Neural crest cell (in vitro differentiated cells): ENCODE results near the gene ARL15. TPM values are rescaled to one million over a fixed set of nuclear protein-coding genes. Genes with fewer than 3 reads are reported as not detected.

Source experiments
- DNase-seq: peaks from one replicate; pipeline ENCODE4 v3.0.0; 2021; ENCODE audit warnings: low read depth, mixed read lengths, low spot score
- H3K27ac Mint-ChIP-seq: one replicate; pipeline ENCODE4 v1.8.0; 2021; ENCODE audit warnings: mild to moderate bottlenecking, mixed read lengths; ENCODE audit not compliant: unreplicated experiment
- H3K27me3 Mint-ChIP-seq: 2 replicates; pipeline ENCODE4 v1.8.0; 2021; ENCODE audit warnings: low read depth, mild to moderate bottlenecking, mixed read lengths
- H3K36me3 Mint-ChIP-seq: 2 replicates; pipeline ENCODE4 v1.8.0; 2021; ENCODE audit warnings: low read depth, mild to moderate bottlenecking, mixed read lengths
- H3K4me1 Mint-ChIP-seq: 2 replicates; pipeline ENCODE4 v1.8.0; 2021; ENCODE audit warnings: mixed read lengths
- H3K4me3 Mint-ChIP-seq: one replicate; pipeline ENCODE4 v1.8.0; 2021; ENCODE audit warnings: mild to moderate bottlenecking, mixed read lengths
- H3K9me3 Mint-ChIP-seq: 2 replicates; pipeline ENCODE4 v1.8.0; 2021; ENCODE audit warnings: mixed read lengths
- CTCF ChIP-seq: fragments of 200-600 bp; sonication (generic); conservative IDR thresholded peaks from 2 replicates; pipeline ENCODE4 v1.5.0; 2021; ENCODE audit warnings: antibody characterized with exemption, mild to moderate bottlenecking
- total RNA-seq: library from RNA; stranded (reverse); gene quantifications from 2 replicates; pipeline ENCODE4 v1.2.1, GENCODE V29; 2021

The ARL15 gene
- total RNA-seq, 1 donor from 2014 or later = 18.4 TPM

- no peak overlapping the region for H3K27ac Mint-ChIP-seq
- H3K36me3 Mint-ChIP-seq = no peaks in the 10 kb centered on the region
- peaks cover 5% of the 10 kb centered on the region for H3K27me3 Mint-ChIP-seq
- no peak for DNase-seq
- no peaks in the 10 kb centered on the region for H3K4me1 Mint-ChIP-seq
- H3K4me3 Mint-ChIP-seq = no peak overlapping the region
- TF ChIP-seq CTCF = no peak
- no peaks in the 10 kb centered on the region for H3K9me3 Mint-ChIP-seq
These were observed 16.4 kb upstream of the ARL15 start for GRCh38 chr5:54326662-54327270.

DNA sequence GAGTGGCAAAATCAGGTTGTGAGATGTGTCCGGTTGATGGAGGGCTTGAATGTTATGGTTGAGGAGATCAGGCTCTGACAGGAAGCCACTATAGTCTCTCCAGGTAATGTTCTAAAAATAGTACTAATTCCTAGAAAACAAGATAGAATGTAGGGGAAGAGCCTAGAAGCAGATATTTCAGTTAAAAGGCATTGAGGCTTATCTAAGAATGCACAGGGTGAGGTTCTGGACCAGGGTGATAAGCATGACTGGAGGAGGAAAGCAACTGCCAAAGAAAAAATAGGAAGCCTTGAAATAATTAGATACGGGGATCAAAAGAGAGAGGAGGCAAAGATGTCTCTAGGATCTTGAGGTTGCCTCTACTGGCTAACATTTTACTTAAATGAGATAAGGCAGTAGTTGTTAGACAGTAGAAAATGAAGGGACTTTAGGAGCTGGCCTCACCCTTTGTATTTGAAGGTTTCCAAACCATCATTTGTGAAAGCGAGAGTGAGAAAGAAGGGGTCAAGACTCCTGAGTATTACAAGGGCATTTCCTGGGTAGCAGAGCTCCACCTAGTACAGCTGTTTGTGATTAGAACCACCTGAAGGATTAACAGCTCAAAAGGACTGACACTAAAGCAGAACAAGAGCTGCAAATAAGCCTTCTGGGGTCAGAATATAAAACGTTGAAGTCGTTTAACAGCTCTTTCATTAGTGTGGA is 15.4 kb upstream of the ARL15 start:
- no peaks in the 10 kb centered on the region for H3K36me3 Mint-ChIP-seq
- no peaks in the 10 kb centered on the region for H3K4me1 Mint-ChIP-seq
- peaks cover 3% of the 10 kb centered on the region for H3K27me3 Mint-ChIP-seq
- no peak overlapping the region for H3K27ac Mint-ChIP-seq
- no peak for TF ChIP-seq CTCF
- DNase-seq = no peak
- no peak overlapping the region for H3K4me3 Mint-ChIP-seq
- no peaks in the 10 kb centered on the region for H3K9me3 Mint-ChIP-seq

DNA sequence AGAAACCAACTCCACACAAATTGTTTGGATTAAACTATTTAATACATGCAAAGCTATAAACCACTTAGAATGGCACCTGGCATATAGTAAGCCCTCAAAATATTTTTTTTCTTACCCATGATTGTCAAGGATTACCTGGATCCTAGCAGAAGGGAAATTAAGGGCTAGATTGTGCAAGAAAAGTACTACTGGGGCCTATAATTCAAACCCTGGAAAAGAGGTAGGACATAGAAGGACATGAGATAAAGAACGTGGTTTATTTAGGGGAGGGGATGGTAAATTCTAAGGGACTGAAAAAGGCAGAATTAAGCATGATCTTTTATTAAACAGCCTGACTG is 14.9 kb upstream of the ARL15 start:
- no peak for DNase-seq
- peaks cover 3% of the 10 kb centered on the region for H3K27me3 Mint-ChIP-seq
- no peak for TF ChIP-seq CTCF
- no peak overlapping the region for H3K4me3 Mint-ChIP-seq
- no peaks in the 10 kb centered on the region for H3K9me3 Mint-ChIP-seq
- peaks cover 3% of the 10 kb centered on the region for H3K4me1 Mint-ChIP-seq
- H3K36me3 Mint-ChIP-seq = no peaks in the 10 kb centered on the region
- H3K27ac Mint-ChIP-seq = no peak overlapping the region

DNA sequence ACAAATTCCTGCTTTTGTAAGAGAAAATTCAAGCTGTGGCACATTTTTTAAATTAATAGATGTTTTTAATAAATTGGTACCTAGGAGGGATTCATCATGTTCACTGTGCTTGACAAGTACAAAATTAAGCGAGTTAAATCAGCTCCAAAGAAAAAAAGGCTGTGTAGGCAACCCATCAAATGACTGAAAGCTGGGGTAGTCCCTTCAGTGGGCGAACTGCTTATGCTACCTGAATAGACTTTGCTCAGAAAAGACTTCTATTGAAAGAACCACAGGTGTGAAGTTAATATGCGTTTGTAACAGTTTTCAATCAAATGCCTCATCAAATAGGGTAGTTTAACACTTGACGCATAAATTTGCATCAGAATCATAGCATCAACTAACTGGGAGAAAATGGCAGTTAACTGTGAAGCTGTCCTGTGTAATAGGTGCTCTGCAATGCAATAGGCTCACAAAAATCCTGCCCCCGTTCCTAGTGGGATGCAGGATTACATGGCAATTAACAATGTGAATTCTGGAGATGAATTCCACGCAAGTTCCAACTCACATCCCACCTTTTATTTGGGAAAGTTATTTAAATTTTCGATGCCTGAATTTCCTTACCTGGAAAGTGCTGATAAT is 14.4 kb upstream of the ARL15 start:
- Mint-ChIP-seq H3K36me3 (no peaks in the 10 kb centered on the region), H3K4me1 (peaks cover 7% of the 10 kb centered on the region), H3K4me3 (no peak overlapping the region), H3K27me3 (peaks cover 3% of the 10 kb centered on the region), H3K27ac (no peak overlapping the region), H3K9me3 (no peaks in the 10 kb centered on the region)
- DNase-seq = no peak
- no peak for TF ChIP-seq CTCF

DNA sequence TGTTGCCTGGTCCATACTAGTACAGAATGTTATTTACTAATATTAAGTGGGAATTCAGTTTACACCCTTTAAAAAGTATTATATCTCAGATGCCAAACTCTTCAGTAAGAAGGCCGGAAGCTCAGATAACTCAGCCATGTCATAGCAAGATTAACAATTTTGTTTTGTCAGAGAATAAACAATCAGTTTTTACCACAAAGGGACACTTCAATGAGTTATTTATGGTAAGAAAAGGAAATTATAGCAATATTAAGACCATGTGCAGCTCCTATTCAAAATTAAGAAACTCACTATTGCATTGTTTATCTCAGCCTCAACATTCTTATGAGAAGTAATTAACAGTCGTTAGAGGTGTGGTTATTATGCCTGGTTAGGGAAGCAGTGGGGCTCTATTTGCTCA is 13.1 kb upstream of the ARL15 start:
- Mint-ChIP-seq H3K27me3 (peaks cover 8% of the 10 kb centered on the region), H3K4me1 (peaks cover 7% of the 10 kb centered on the region)
- no peak for TF ChIP-seq CTCF

More for the DNA sequence above, 13.1 kb upstream of the ARL15 start:
- no peaks in the 10 kb centered on the region for H3K9me3 Mint-ChIP-seq
- H3K4me3 Mint-ChIP-seq = no peak overlapping the region
- no peak overlapping the region for H3K27ac Mint-ChIP-seq
- no peak for DNase-seq
- no peaks in the 10 kb centered on the region for H3K36me3 Mint-ChIP-seq
